HepG2 (cell line): ENCODE results near the gene DHRS13. TPM values are rescaled to one million over a fixed set of nuclear protein-coding genes. Genes with fewer than 3 reads are reported as not detected.

Experiments
- CHCHD3 ChIP-seq: sonication (generic); formaldehyde crosslinking; IDR thresholded peaks from 2 replicates; pipeline ENCODE4 v1.8.0; 2022; ENCODE audit warnings: mild to moderate bottlenecking, missing genetic modification reagents, moderate library complexity
- GABPB1 ChIP-seq: IDR thresholded peaks from 2 replicates; pipeline ENCODE4 v1.6.1; 2016; ENCODE audit warnings: mild to moderate bottlenecking, missing genetic modification reagents, moderate library complexity, missing compliant biosample characterization
- JUNB ChIP-seq: sonication (generic); formaldehyde crosslinking; IDR thresholded peaks from 2 replicates; pipeline ENCODE4 v1.8.0; 2022; ENCODE audit warnings: missing genetic modification reagents, mild to moderate bottlenecking, borderline replicate concordance
- KDM3A ChIP-seq: IDR thresholded peaks from 2 replicates; pipeline ENCODE4 v1.6.1; 2018; ENCODE audit warnings: low read depth, missing compliant biosample characterization
- KLF9 ChIP-seq: IDR thresholded peaks from 2 replicates; pipeline ENCODE4 v1.6.1; 2016; ENCODE audit warnings: low read depth
- MBNL3 ChIP-seq: fragments of 250-450 bp; sonication (Bioruptor Pico); conservative IDR thresholded peaks from 2 replicates; pipeline ENCODE4 v1.8.0; 2022; ENCODE audit warnings: mild to moderate bottlenecking, inconsistent platforms
- NR1H2 ChIP-seq: sonication (generic); formaldehyde crosslinking; IDR thresholded peaks from 2 replicates; pipeline ENCODE4 v1.8.1; 2022; ENCODE audit warnings: low read depth, missing genetic modification reagents, borderline replicate concordance
- PRDM10 ChIP-seq: sonication (generic); formaldehyde crosslinking; IDR thresholded peaks from 2 replicates; pipeline ENCODE4 v1.4.0; 2020; ENCODE audit warnings: low read depth, missing genetic modification reagents
- RCOR2 ChIP-seq: IDR thresholded peaks from 2 replicates; pipeline ENCODE4 v1.6.1; 2016; ENCODE audit warnings: missing biosample characterization, missing genetic modification reagents
- RNF2 ChIP-seq: fragments of 450-650 bp; conservative IDR thresholded peaks from 2 replicates; pipeline ENCODE4 v1.6.1; 2016; ENCODE audit warnings: low read depth
- SETDB1 ChIP-seq: sonication (generic); formaldehyde crosslinking; IDR thresholded peaks from 2 replicates; pipeline ENCODE4 v1.5.1; 2020; ENCODE audit warnings: missing genetic modification reagents, mild to moderate bottlenecking, borderline replicate concordance
- SRSF4 ChIP-seq: fragments of 200-400 bp; formaldehyde crosslinking; IDR thresholded peaks from one replicate; pipeline ENCODE4 v1.6.1; 2018; ENCODE audit warnings: mild to moderate bottlenecking, low read depth, low read length, moderate library complexity; ENCODE audit not compliant: poor library complexity, severe bottlenecking
- TAF1 ChIP-seq: sonication (generic); formaldehyde crosslinking; IDR thresholded peaks from 2 replicates; pipeline ENCODE4 v1.4.0; 2020; ENCODE audit warnings: missing genetic modification reagents
- TCF7L2 ChIP-seq: IDR thresholded peaks from 2 replicates; pipeline ENCODE4 v1.6.1; 2011; ENCODE audit warnings: mild to moderate bottlenecking, low read depth, low read length, moderate library complexity
- TIGD3 ChIP-seq: sonication (generic); formaldehyde crosslinking; IDR thresholded peaks from 2 replicates; pipeline ENCODE4 v1.5.1; 2020; ENCODE audit warnings: mild to moderate bottlenecking, missing genetic modification reagents, borderline replicate concordance
- TOE1 ChIP-seq: sonication (generic); formaldehyde crosslinking; IDR thresholded peaks from 2 replicates; pipeline ENCODE4 v1.4.0; 2020; ENCODE audit warnings: mild to moderate bottlenecking, missing genetic modification reagents
- ZBTB14 ChIP-seq: sonication (generic); formaldehyde crosslinking; IDR thresholded peaks from 2 replicates; pipeline ENCODE4 v1.4.0; 2020; ENCODE audit warnings: missing genetic modification reagents
- ZFYVE20 ChIP-seq: sonication (generic); formaldehyde crosslinking; IDR thresholded peaks from 2 replicates; pipeline ENCODE4 v1.8.0; 2023; ENCODE audit warnings: low read depth, mild to moderate bottlenecking, moderate library complexity, missing genetic modification reagents, borderline replicate concordance
- ZNF138 ChIP-seq: sonication (generic); formaldehyde crosslinking; IDR thresholded peaks from 2 replicates; pipeline ENCODE4 v1.5.0; 2020; ENCODE audit warnings: mild to moderate bottlenecking, low read depth, missing genetic modification reagents
- ZNF296 ChIP-seq: sonication (generic); formaldehyde crosslinking; conservative IDR thresholded peaks from 2 replicates; pipeline ENCODE4 v1.5.0; 2020; ENCODE audit warnings: mild to moderate bottlenecking, missing genetic modification reagents
- ZNF331 ChIP-seq: sonication (generic); formaldehyde crosslinking; IDR thresholded peaks from 2 replicates; pipeline ENCODE4 v1.4.0; 2020; ENCODE audit warnings: missing genetic modification reagents
- ZNF577 ChIP-seq: sonication (generic); formaldehyde crosslinking; IDR thresholded peaks from 2 replicates; pipeline ENCODE4 v1.4.0; 2020; ENCODE audit warnings: mild to moderate bottlenecking, low read depth, missing genetic modification reagents, borderline replicate concordance
- ZNF639 ChIP-seq: conservative IDR thresholded peaks from 2 replicates; pipeline ENCODE4 v1.6.1; 2018; ENCODE audit warnings: missing genetic modification reagents
- polyA plus RNA-seq, 8 experiments: library from polyadenylated mRNA; depleted of rRNA in 3 of 8; stranded (reverse) in 7 of 8; unstranded in 1 of 8; fragments of >200 nt; fragmentation: Illumina TruSeq in 4 of 8; extraction: Trizol in 4 of 8; gene quantifications; 2 replicates each; pipeline versions ENCODE4 v1.2.1 to v1.2.3, GENCODE V29; 2011 to 2016; ENCODE audit warnings: low read depth in 4 of 8, missing spikeins in 1 of 8, mixed read lengths in 1 of 8; ENCODE audit not compliant: insufficient read depth in 1 of 8
- total RNA-seq, 5 experiments: library from RNA; depleted of rRNA; stranded (reverse); fragments of >200 nt; fragmentation: Illumina TruSeq; extraction: Trizol; gene quantifications; 2 replicates each; pipeline ENCODE4 v1.2.3, GENCODE V29; 2016; ENCODE audit warnings: low read depth in 1 of 5

Gene DHRS13
- total and polyA plus RNA-seq, 2 of the 13 experiments (the other 11 are each of a cell fraction or from before 2014, with no cell fraction given), result 11.8 to 12.6 TPM

- TF ChIP-seq ZNF639 (no peak; the same call in 1 of the 2 replicates), TCF7L2 (no peak), SETDB1 (CRISPR knock-in tag) (no peak), CHCHD3 (CRISPR knock-in tag) (no peak), KLF9 (peak; percentile 50; the same call in 1 of the 2 replicates), TIGD3 (CRISPR knock-in tag) (no peak), JUNB (CRISPR knock-in tag) (no peak), PRDM10 (CRISPR knock-in tag) (0 out of 2 replicates have a peak, but pooled peaks have one; percentile 36), KDM3A (CRISPR knock-in tag) (no peak), MBNL3 (CRISPR knock-in tag) (no peak), TOE1 (CRISPR knock-in tag) (0 out of 2 replicates have a peak, but pooled peaks have one; percentile 59), GABPB1 (CRISPR knock-in tag) (peak; percentile 74), ZFYVE20 (CRISPR knock-in tag) (no peak), ZNF331 (peak; percentile 87), ZNF577 (CRISPR knock-in tag) (no peak), ZNF296 (CRISPR knock-in tag) (no peak), ZBTB14 (CRISPR knock-in tag) (peak; percentile 98), TAF1 (peak; percentile 39; the same call in 1 of the 2 replicates), ZNF138 (CRISPR knock-in tag) (no peak), RNF2 (peak; percentile 61; the same call in 1 of the 2 replicates), NR1H2 (CRISPR knock-in tag) (peak; percentile 39; the same call in 1 of the 2 replicates), SRSF4 (no peak), RCOR2 (peak; percentile 64; the same call in 1 of the 2 replicates)
Observed at GRCh38 chr17:28902819-28903545, at the start of gene DHRS13 (continued).
